Astrocyte (in vitro differentiated cells and primary cell): ENCODE measurements around the gene PPM1H.

Source experiments
- EZH2 ChIP-seq: IDR thresholded peaks from 2 replicates; pipeline ENCODE4 v1.6.1; 2012; ENCODE audit warnings: mild to moderate bottlenecking, low read length, inconsistent platforms; ENCODE audit not compliant: insufficient read depth
- TF ChIP-seq, protein P1 (sequence below): IDR thresholded peaks from 2 replicates; pipeline ENCODE4 v1.5.1; 2011; ENCODE audit warnings: low read depth, mild to moderate bottlenecking, inconsistent platforms, low read length, moderate library complexity; ENCODE audit not compliant: insufficient read depth

DNA sequence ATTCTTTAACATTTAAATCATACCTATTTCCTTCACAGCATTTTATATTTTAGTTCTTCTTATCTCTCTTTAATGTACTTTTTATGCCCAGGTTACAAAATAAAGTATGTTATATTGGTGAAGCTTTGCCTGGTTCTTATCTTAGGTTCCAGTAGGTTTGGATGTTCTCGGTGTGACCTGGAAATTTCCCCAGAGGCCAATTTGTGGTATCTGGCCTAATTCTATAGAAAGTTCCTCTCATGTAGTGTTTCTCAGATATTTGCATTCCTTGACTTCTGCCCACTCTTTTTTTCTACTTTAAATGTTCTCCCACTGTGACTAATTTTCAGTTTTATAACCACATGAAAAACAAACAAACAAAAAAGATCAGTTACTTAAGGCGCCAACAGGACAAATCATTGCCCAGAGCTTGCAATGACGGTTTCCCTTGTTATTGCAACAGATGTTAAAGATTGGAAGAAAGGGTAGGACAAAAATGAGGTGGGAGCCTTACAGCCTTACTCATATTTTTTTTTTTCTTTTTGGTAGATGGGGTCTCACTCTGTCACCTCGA lies 41.2 kb upstream of the PPM1H start:
- TF ChIP-seq, protein P1, sequence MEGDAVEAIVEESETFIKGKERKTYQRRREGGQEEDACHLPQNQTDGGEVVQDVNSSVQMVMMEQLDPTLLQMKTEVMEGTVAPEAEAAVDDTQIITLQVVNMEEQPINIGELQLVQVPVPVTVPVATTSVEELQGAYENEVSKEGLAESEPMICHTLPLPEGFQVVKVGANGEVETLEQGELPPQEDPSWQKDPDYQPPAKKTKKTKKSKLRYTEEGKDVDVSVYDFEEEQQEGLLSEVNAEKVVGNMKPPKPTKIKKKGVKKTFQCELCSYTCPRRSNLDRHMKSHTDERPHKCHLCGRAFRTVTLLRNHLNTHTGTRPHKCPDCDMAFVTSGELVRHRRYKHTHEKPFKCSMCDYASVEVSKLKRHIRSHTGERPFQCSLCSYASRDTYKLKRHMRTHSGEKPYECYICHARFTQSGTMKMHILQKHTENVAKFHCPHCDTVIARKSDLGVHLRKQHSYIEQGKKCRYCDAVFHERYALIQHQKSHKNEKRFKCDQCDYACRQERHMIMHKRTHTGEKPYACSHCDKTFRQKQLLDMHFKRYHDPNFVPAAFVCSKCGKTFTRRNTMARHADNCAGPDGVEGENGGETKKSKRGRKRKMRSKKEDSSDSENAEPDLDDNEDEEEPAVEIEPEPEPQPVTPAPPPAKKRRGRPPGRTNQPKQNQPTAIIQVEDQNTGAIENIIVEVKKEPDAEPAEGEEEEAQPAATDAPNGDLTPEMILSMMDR: no peak
- TF ChIP-seq EZH2: no peak
